B cell (primary cell): ENCODE results near the gene C3AR1. TPM values are rescaled to one million over a fixed set of nuclear protein-coding genes. Genes with fewer than 3 reads are reported as not detected.
A peak's percentile ranks its signal among the peaks of the same experiment; 100 is the strongest.
"Not testable (repeated sequence)": the region's sequence is repeated elsewhere in the genome, so short reads cannot be mapped to it uniquely, and the experiment has no call there.

Experiments used
- ATAC-seq: fragments of 200-7000 bp; cut with Tn5 transposase; one replicate; pipeline ENCODE4 v1.10.0; 2021; ENCODE audit warnings: low read depth, mild to moderate bottlenecking, moderate number of reproducible peaks, moderate library complexity
- CTCF ChIA-PET: fragments of 350-600 bp; sonication (Branson Sonifier 250); formaldehyde crosslinking; loops from one replicate; lab custom pipeline; 2021; ENCODE audit warnings: antibody characterized with exemption, inconsistent platforms; lab: Charles Lee
- POLR2A ChIA-PET: fragments of 350-600 bp; sonication (Branson Sonifier 250); formaldehyde crosslinking; loops from one replicate; lab custom pipeline; 2021; ENCODE audit warnings: antibody characterized with exemption; lab: Charles Lee
- DNase-seq: peaks from one replicate; pipeline ENCODE4 v3.0.0; 2013
- H2AFZ ChIP-seq: 2 replicates; pipeline ENCODE4 v1.6.1; 2012; ENCODE audit warnings: mild to moderate bottlenecking, low read depth, low read length; ENCODE audit not compliant: insufficient read depth, poor library complexity, severe bottlenecking
- H3K27ac ChIP-seq, 2 donors: 1 replicate in 1 of 2; 2 replicates in 1 of 2; pipeline ENCODE4 v1.5.1; 2012 to 2013; ENCODE audit warnings: low read length in 2 of 2, mild to moderate bottlenecking in 2 of 2, moderate library complexity in 1 of 2
- H3K27me3 ChIP-seq, 4 experiments: fragments of 200-600 bp in 1 of 4; sonication (generic) in 1 of 4; replicated peaks in 1 of 4; 1 replicate in 2 of 4; 2 replicates in 2 of 4; pipeline versions ENCODE4 v1.6.1 to v1.7.0; 2013 to 2016; ENCODE audit warnings: low read length in 3 of 4, mild to moderate bottlenecking in 2 of 4, mixed read lengths in 1 of 4, moderate library complexity in 1 of 4; ENCODE audit not compliant: insufficient read depth in 4 of 4, control insufficient read depth in 3 of 4; ENCODE audit errors: control extremely low read depth in 1 of 4
- H3K36me3 ChIP-seq, 2 experiments: replicated peaks in 1 of 2; 1 replicate in 1 of 2; 2 replicates in 1 of 2; pipeline versions ENCODE4 v1.6.1 to v1.7.1; 2013; ENCODE audit warnings: low read length in 1 of 2; ENCODE audit not compliant: insufficient read depth in 2 of 2, control insufficient read depth in 1 of 2; ENCODE audit errors: control extremely low read depth in 1 of 2, extremely low read depth in 1 of 2
- H3K4me1 ChIP-seq, 2 donors: fragments of 200-600 bp in 1 of 2; sonication (generic) in 1 of 2; 1 replicate in 1 of 2; 2 replicates in 1 of 2; pipeline versions ENCODE4 v1.5.1 to v1.6.1; 2013 to 2017; ENCODE audit warnings: low read length in 2 of 2; ENCODE audit not compliant: control insufficient read depth in 2 of 2, insufficient read depth in 2 of 2
- H3K4me2 ChIP-seq: replicated peaks from 2 replicates; pipeline ENCODE3; 2012; ENCODE audit warnings: mild to moderate bottlenecking, low read depth, low read length; ENCODE audit not compliant: poor library complexity, severe bottlenecking
- H3K4me3 ChIP-seq, 5 experiments: fragments of 200-600 bp in 1 of 5; sonication (generic) in 1 of 5; 1 replicate in 3 of 5; 2 replicates in 2 of 5; pipeline versions ENCODE4 v1.5.1 to v1.7.0; 2011 to 2016; ENCODE audit warnings: low read length in 4 of 5, mild to moderate bottlenecking in 4 of 5, low read depth in 2 of 5, control low read depth in 1 of 5, moderate library complexity in 1 of 5; ENCODE audit not compliant: insufficient read depth in 1 of 5; ENCODE audit errors: control extremely low read depth in 1 of 5, extremely low read depth in 1 of 5
- H3K79me2 ChIP-seq: fragments of 200-600 bp; sonication (generic); one replicate; pipeline ENCODE4 v1.6.0; 2016; ENCODE audit warnings: low read length; ENCODE audit not compliant: control insufficient read depth, insufficient read depth
- H3K9ac ChIP-seq: fragments of 200-600 bp; sonication (generic); 2 replicates; pipeline ENCODE4 v1.6.1; 2017; ENCODE audit warnings: mild to moderate bottlenecking, low read length, moderate library complexity
- H3K9me3 ChIP-seq, 3 donors: one replicate each; pipeline versions ENCODE4 v1.6.1 to v1.7.1; 2013; ENCODE audit warnings: low read length in 2 of 3; ENCODE audit not compliant: control insufficient read depth in 2 of 3, insufficient read depth in 1 of 3; ENCODE audit errors: control extremely low read depth in 1 of 3
- H4K20me1 ChIP-seq: 2 replicates; pipeline ENCODE4 v1.6.0; 2012; ENCODE audit warnings: mild to moderate bottlenecking, low read length; ENCODE audit not compliant: insufficient read depth, control insufficient read depth, poor library complexity, severe bottlenecking
- H3K27ac Mint-ChIP-seq: one replicate; pipeline ENCODE4 v1.8.0; 2021; ENCODE audit warnings: mixed read lengths
- H3K27me3 Mint-ChIP-seq: one replicate; pipeline ENCODE4 v1.8.0; 2021; ENCODE audit warnings: mixed read lengths
- H3K4me1 Mint-ChIP-seq: one replicate; pipeline ENCODE4 v1.8.0; 2021; ENCODE audit warnings: mixed read lengths
- H3K4me3 Mint-ChIP-seq: one replicate; pipeline ENCODE4 v1.8.0; 2021; ENCODE audit warnings: mixed read lengths
- H3K9me3 Mint-ChIP-seq: one replicate; pipeline ENCODE4 v1.8.0; 2022; ENCODE audit warnings: mixed read lengths; ENCODE audit not compliant: insufficient read depth
- EZH2 ChIP-seq: IDR thresholded peaks from 2 replicates; pipeline ENCODE4 v1.6.1; 2012; ENCODE audit warnings: borderline replicate concordance, low read depth, mild to moderate bottlenecking, moderate library complexity, low read length; ENCODE audit not compliant: insufficient read depth, poor library complexity, severe bottlenecking
- WGBS: methylation state at CpG from one replicate; pipeline ENCODE4 v1.1.5; 2013; ENCODE audit warnings: missing lambda C conversion rate; ENCODE audit not compliant: insufficient coverage; 5-methylcytosine and 5-hydroxymethylcytosine counted together
- intact Hi-C: fragments of 100-400 bp; cut with micrococcal nuclease; formaldehyde crosslinking; loops from one replicate; pipeline ENCODE4 v1.10.0; 2022
- polyA minus RNA-seq: library from RNA; depleted of rRNA, polyadenylated mRNA; stranded (reverse); fragments of >200 nt; gene quantifications from 2 replicates; pipeline ENCODE4 v1.2.3, GENCODE V29; 2012
- polyA plus RNA-seq: library from polyadenylated mRNA; depleted of rRNA; stranded (reverse); fragments of >200 nt; gene quantifications from 2 replicates; pipeline ENCODE4 v1.2.3, GENCODE V29; 2012
- total RNA-seq, 2 donors: library from RNA; stranded (reverse); fragments of 120-200 nt in 1 of 2; gene quantifications; 1 replicate in 1 of 2; 2 replicates in 1 of 2; pipeline versions ENCODE4 v1.2.3 to v1.2.4, GENCODE V29; 2013 to 2022
- TF ChIP-seq, protein P1 (sequence below): fragments of 200-600 bp; IDR thresholded peaks from one replicate; pipeline ENCODE4 v1.8.0; 2022; ENCODE audit warnings: antibody characterized with exemption, mild to moderate bottlenecking

Gene C3AR1
- 0.15 and 0.64 TPM in 2 replicates for total RNA-seq
- total RNA-seq (2013): 1.3 TPM
- polyA plus RNA-seq: 0.06 and 0.13 TPM in 2 replicates
- polyA minus RNA-seq: 0.64 TPM in 1 of 2 replicates, not detected in the other

DNA sequence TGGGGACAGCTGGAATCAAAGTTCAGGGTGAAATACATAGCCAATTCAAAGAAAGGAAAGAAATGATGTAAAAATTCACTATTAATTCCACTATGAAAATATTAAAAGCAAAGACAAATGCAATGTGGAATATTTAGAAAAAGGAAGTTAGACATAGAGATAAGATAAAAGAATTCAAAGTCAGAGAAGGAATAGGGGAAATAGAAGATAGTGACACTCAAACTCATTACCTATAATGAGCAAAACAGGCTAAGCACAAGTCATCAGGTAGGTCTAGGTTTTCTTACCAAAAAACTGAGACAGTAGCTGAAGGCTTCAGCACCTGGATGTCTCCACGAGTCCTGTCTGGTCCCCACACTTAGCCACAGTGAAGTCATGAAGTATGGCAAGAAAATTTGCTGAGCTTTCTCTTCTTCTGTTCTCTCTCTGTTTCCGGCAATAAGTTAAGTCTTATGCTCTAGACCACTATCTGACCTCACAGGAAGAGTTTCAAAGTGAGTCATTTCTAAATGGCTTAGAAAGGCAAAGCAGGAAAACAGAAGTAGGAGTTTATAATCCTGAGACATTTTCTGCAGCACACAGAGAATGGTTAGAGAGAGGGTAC lies at the start of gene C3AR1:
C3AR1 (minus strand) TSS at position 369 of the 604 bp plus-strand sequence. CDS start 6,174 bp downstream, outside the sequence.
- peaks cover 3% of the 10 kb centered on the region for H3K27me3 Mint-ChIP-seq
- intact Hi-C loops: no loop called here
- TF ChIP-seq, protein P1, sequence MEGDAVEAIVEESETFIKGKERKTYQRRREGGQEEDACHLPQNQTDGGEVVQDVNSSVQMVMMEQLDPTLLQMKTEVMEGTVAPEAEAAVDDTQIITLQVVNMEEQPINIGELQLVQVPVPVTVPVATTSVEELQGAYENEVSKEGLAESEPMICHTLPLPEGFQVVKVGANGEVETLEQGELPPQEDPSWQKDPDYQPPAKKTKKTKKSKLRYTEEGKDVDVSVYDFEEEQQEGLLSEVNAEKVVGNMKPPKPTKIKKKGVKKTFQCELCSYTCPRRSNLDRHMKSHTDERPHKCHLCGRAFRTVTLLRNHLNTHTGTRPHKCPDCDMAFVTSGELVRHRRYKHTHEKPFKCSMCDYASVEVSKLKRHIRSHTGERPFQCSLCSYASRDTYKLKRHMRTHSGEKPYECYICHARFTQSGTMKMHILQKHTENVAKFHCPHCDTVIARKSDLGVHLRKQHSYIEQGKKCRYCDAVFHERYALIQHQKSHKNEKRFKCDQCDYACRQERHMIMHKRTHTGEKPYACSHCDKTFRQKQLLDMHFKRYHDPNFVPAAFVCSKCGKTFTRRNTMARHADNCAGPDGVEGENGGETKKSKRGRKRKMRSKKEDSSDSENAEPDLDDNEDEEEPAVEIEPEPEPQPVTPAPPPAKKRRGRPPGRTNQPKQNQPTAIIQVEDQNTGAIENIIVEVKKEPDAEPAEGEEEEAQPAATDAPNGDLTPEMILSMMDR: no peak
- TF ChIP-seq EZH2: no peak
- Histone ChIP-seq H3K9me3 (no peaks in the 10 kb centered on the region), H3K4me1 (peaks cover 6 to 9% of the 10 kb centered on the region in 2 donors), H3K4me2 (peak within 1 kb of the TSS; percentile 15), H3K9ac (no peak within 1 kb of the TSS), H3K36me3 (no peaks in the 10 kb centered on the region), H2AFZ (peak within 1 kb of the TSS; percentile 49), H3K27ac (peak within 1 kb of the TSS; percentile 14 to 20), H3K79me2 (no peaks in the 10 kb centered on the region), H4K20me1 (no peaks in the 10 kb centered on the region), H3K4me3 (peak within 1 kb of the TSS in 1 of 5 experiments; percentile 34), H3K27me3 (no peaks in the 10 kb centered on the region)
- ChIA-PET POLR2A (no interaction called here), CTCF (interaction anchor here (1.1 to 1.9 kb wide), 3 partner anchors 15 to 21 kb away, joined by 3 to 10 read pairs (median 6); no protein-coding TSS in a partner anchor)
- H3K27ac Mint-ChIP-seq: peak within 1 kb of the TSS; percentile 65
- WGBS: no CpG with 5 or more reads among the region's 2 CpGs
- peaks cover 13% of the 10 kb centered on the region for H3K4me1 Mint-ChIP-seq
- ATAC-seq: peak; percentile 61
- H3K9me3 Mint-ChIP-seq: no peaks in the 10 kb centered on the region
- DNase-seq: peak; percentile 35
- peak within 1 kb of the TSS; percentile 1 for H3K4me3 Mint-ChIP-seq

DNA sequence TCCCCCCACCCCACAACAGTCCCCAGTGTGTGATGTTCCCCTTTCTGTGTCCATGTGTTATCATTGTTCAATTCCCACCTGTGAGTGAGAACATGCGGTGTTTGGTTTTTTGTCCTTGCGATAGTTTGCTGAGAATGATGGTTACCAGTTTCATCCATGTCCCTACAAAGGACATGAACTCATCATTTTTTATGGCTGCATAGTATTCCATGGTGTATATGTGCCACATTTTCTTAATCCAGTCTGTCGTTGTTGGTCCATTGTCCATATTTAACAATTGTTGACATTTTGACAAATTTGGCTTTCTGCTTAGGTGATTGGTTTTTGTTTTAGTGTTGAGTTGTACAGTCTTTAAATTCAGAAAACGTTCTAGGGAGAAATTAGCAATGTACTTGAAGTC lies 47.0 kb upstream of the C3AR1 start:
- CTCF ChIA-PET, ATAC-seq, H3K4me1 ChIP-seq, H3K9me3 Mint-ChIP-seq, H2AFZ ChIP-seq, H3K27me3 Mint-ChIP-seq, H3K4me2 ChIP-seq, H3K36me3 ChIP-seq, H3K9me3 ChIP-seq, H4K20me1 ChIP-seq, H3K9ac ChIP-seq, H3K79me2 ChIP-seq, H3K27ac Mint-ChIP-seq, DNase-seq, intact Hi-C loops, H3K4me3 ChIP-seq, H3K27me3 ChIP-seq, H3K4me1 Mint-ChIP-seq, H3K27ac ChIP-seq, H3K4me3 Mint-ChIP-seq, POLR2A ChIA-PET: not testable (repeated sequence)
- no CpG with 5 or more reads among the region's 4 CpGs for WGBS
